ENCODE data around the gene MIB2. TPM values are rescaled to one million over a fixed set of nuclear protein-coding genes. Genes with fewer than 3 reads are reported as not detected.

Gene MIB2
- 100 to 1,000 TPM in 3 of 4 donors, 10 to 100 TPM in 1; 94.2 to 346 (median 224) TPM for total RNA-seq

- peak; percentile 88 for TF ChIP-seq POLR2A (IDR thresholded peaks at IDR 0.05)
- no peak for TF ChIP-seq EP300 (IDR thresholded peaks at IDR 0.05; ENCODE audit: low read depth)
- TF ChIP-seq CTCF (IDR thresholded peaks at IDR 0.05): no peak
- peak; percentile 45 to 85 (median 83) for TF ChIP-seq POLR2AphosphoS5 (IDR thresholded peaks at IDR 0.05)
- peak; percentile 98 for DNase-seq
- peaks cover 20 to 30% (median 28%) of the 10 kb centered on the region in 4 donors for H3K4me1 ChIP-seq
- H3K9me3 ChIP-seq: no peaks in the 10 kb centered on the region
- no peaks in the 10 kb centered on the region for H3K27me3 ChIP-seq
- peak within 1 kb of the TSS; percentile 100 for H3K27ac ChIP-seq
- H3K4me3 ChIP-seq: peak within 1 kb of the TSS; percentile 93 to 98 (median 94)
- intact Hi-C loops (cut with DNase I; ENCODE audit: low total_unique reads): no loop called here
- H3K36me3 ChIP-seq: no peaks in the 10 kb centered on the region
- WGBS, 2 donors (ENCODE audit: low coverage in 1 of 2): 0% methylated on average over 53 of the region's 107 CpGs; no CpG with 5 or more reads in 1 of the 2 donors
- in situ Hi-C loops (cut with MboI; ENCODE audit: low pct_ligation_motif_present in 1 of 4, low pct_unique_long_range_greater_than_20kb in 1 of 4, low sequenced_read_pairs in 3 of 4): no loop called here
Observed at GRCh38 chr1:1615256-1616044, at the start of gene MIB2. MIB2 (plus strand) TSS chr1:1615500; CDS start chr1:1623453, 7,953 bp downstream.

- H3K36me3 ChIP-seq: peaks cover 0 to 26% (median 13%) of the 10 kb centered on the region in 4 donors
- DNase-seq: no peak
- 84 to 89% methylated on average over 14 to 31 of the region's 31 CpGs for WGBS, 2 donors (ENCODE audit: low coverage in 1 of 2)
- H3K27me3 ChIP-seq: no peaks in the 10 kb centered on the region
- TF ChIP-seq POLR2A (IDR thresholded peaks at IDR 0.05): no peak
- TF ChIP-seq EP300 (IDR thresholded peaks at IDR 0.05; ENCODE audit: low read depth): no peak
- no peak for TF ChIP-seq POLR2AphosphoS5 (IDR thresholded peaks at IDR 0.05)
- TF ChIP-seq CTCF (IDR thresholded peaks at IDR 0.05): no peak
- in situ Hi-C loops (cut with MboI; ENCODE audit: low pct_ligation_motif_present in 1 of 4, low pct_unique_long_range_greater_than_20kb in 1 of 4, low sequenced_read_pairs in 3 of 4): no loop called here
- no peaks in the 10 kb centered on the region for H3K9me3 ChIP-seq
- H3K4me1 ChIP-seq: peaks cover 6 to 19% (median 8%) of the 10 kb centered on the region in 4 donors
- intact Hi-C loops (cut with DNase I; ENCODE audit: low total_unique reads): no loop called here
- H3K4me3 ChIP-seq: no peak overlapping the region
- no peak overlapping the region for H3K27ac ChIP-seq
Observed at GRCh38 chr1:1567152-1567875, 48.0 kb upstream of the MIB2 start.

- in situ Hi-C loops (cut with MboI; ENCODE audit: low pct_ligation_motif_present in 1 of 4, low pct_unique_long_range_greater_than_20kb in 1 of 4, low sequenced_read_pairs in 3 of 4) (no loop called here), intact Hi-C loops (cut with DNase I; ENCODE audit: low total_unique reads) (no loop called here)
- Histone ChIP-seq H3K4me3 (no peak overlapping the region), H3K27ac (no peak overlapping the region), H3K36me3 (peaks cover 0 to 20% (median 10%) of the 10 kb centered on the region in 4 donors), H3K4me1 (peaks cover 11 to 25% (median 14%) of the 10 kb centered on the region in 4 donors), H3K9me3 (no peaks in the 10 kb centered on the region), H3K27me3 (no peaks in the 10 kb centered on the region)
- DNase-seq: no peak
- 76 to 77% methylated on average over 5 to 10 of the region's 10 CpGs for WGBS, 2 donors (ENCODE audit: low coverage in 1 of 2)
- no peak for TF ChIP-seq POLR2AphosphoS5 (IDR thresholded peaks at IDR 0.05)
- TF ChIP-seq POLR2A (IDR thresholded peaks at IDR 0.05): no peak
- TF ChIP-seq CTCF (IDR thresholded peaks at IDR 0.05): no peak
- no peak for TF ChIP-seq EP300 (IDR thresholded peaks at IDR 0.05; ENCODE audit: low read depth)
Observed at GRCh38 chr1:1567891-1568291, 47.4 kb upstream of the MIB2 start.

- intact Hi-C loops (cut with DNase I; ENCODE audit: low total_unique reads): no loop called here
Observed at GRCh38 chr1:1569341-1569740, 46.0 kb upstream of the MIB2 start.

More at GRCh38 chr1:1569341-1569740, 46.0 kb upstream of the MIB2 start:
- TF ChIP-seq EP300 (IDR thresholded peaks at IDR 0.05; ENCODE audit: low read depth): no peak
- in situ Hi-C loops (cut with MboI; ENCODE audit: low pct_ligation_motif_present in 1 of 4, low pct_unique_long_range_greater_than_20kb in 1 of 4, low sequenced_read_pairs in 3 of 4): no loop called here
- Histone ChIP-seq H3K4me1 (peaks cover 12 to 33% (median 22%) of the 10 kb centered on the region in 4 donors), H3K27me3 (no peaks in the 10 kb centered on the region), H3K9me3 (no peaks in the 10 kb centered on the region), H3K4me3 (no peak overlapping the region), H3K27ac (no peak overlapping the region), H3K36me3 (peaks cover 0 to 10% (median 3%) of the 10 kb centered on the region in 4 donors)
- no peak for DNase-seq
- 89% methylated on average over 7 of the region's 7 CpGs; no CpG with 5 or more reads in 1 of the 2 donors for WGBS, 2 donors (ENCODE audit: low coverage in 1 of 2)

Measured in transverse colon (tissue), 4 donors.